PC-3 (cell line): ENCODE data around the gene CLOCK.

Experiments used
- CTCF ChIP-seq: fragments of 300-600 bp; sonication (generic); conservative IDR thresholded peaks from 2 replicates; pipeline ENCODE4 v1.5.1; 2017; ENCODE audit warnings: antibody characterized with exemption, low read depth, mild to moderate bottlenecking, low read length
- EZH2 ChIP-seq: fragments of 300-600 bp; sonication (generic); IDR thresholded peaks from one replicate; pipeline ENCODE4 v1.6.1; 2017; ENCODE audit warnings: antibody characterized with exemption, mild to moderate bottlenecking, low read length; ENCODE audit not compliant: unreplicated experiment
- EZH2phosphoT487 ChIP-seq: fragments of 300-600 bp; sonication (generic); IDR thresholded peaks from 2 replicates; pipeline ENCODE4 v1.6.1; 2018; ENCODE audit warnings: mild to moderate bottlenecking, antibody characterized with exemption, low read length, borderline replicate concordance

GRCh38 chr4:55405073-55405472, 141.6 kb downstream of the CLOCK start:
- TF ChIP-seq CTCF (no peak), EZH2phosphoT487 (no peak), EZH2 (no peak)
